Left cardiac atrium (tissue), 4 donors: ENCODE results near the gene PIMREG. TPM values are rescaled to one million over a fixed set of nuclear protein-coding genes. Genes with fewer than 3 reads are reported as not detected.

Source experiments
- ATAC-seq, 2 donors: fragments of 200-7000 bp; cut with Tn5 transposase; one replicate each; pipeline ENCODE4 v1.9.1; 2020; ENCODE audit warnings: mild to moderate bottlenecking in 2 of 2, moderate library complexity in 2 of 2
- DNase-seq: peaks from one replicate; pipeline ENCODE4 v3.0.0-alpha.2; 2020
- intact Hi-C, 2 donors: fragments of 100-400 bp; cut with DNase I; formaldehyde crosslinking; loops; one replicate each; pipeline versions ENCODE4 v1.14.1 to v1.15.1; 2022 to 2023
- long read RNA-seq: library from polyadenylated mRNA; unstranded; transcript quantifications from one replicate; pipeline ENCODE4 v2.0.0, GENCODE V29; 2021
- total RNA-seq, 2 donors: library from RNA; stranded (reverse); fragmentation: NEBNext Ultra II Directional; extraction: Animal tissue kit (Norgen Biotek cat#: 25700); gene quantifications; one replicate each; pipeline ENCODE4 v1.2.1, GENCODE V29; 2021
- donor health status: DM: no; HTN: yes; CAD: no.
- donor health status: DM: no; HTN: yes; CAD: no; lungs with severe emphysema.
- donor health status: DM: yes; HTN: yes; CAD: no.
- donor health status: Dilated cardiomyopathy.

PIMREG gene
- under 1 TPM in 1 of 2 donors, not detected in 1; 0.29 TPM for total RNA-seq
- long read RNA-seq, result 0 reads

- intact Hi-C loops, result no loop called here
- DNase-seq (peak; percentile 97), ATAC-seq (peak; percentile 99)
Measured at GRCh38 chr17:6443692-6444570, at the start of gene PIMREG. Gene PIMREG (plus strand): TSS chr17:6444455. CDS start chr17:6445111, 656 bp downstream.

DNA sequence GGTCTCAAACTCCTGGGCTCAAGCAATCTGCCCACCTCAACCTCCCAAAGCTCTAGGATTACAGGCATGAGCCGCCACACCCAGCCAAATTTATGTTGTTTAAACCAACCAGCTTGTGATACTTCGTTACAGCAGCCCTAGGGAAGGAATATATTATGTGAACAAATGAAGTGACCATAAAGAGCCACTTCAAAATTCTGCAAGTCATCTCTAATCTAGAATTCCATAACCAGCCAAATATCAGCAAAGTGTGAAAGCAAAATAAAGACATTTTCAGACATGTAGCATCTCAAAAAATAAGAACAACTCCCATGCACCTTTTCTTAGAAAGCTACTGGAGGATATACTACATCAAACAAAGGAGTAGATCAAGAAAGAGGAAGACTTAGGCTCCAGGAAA is 45.3 kb upstream of the PIMREG start:
- DNase-seq, result no peak
- no peak for ATAC-seq
- intact Hi-C loops, result no loop called here

DNA sequence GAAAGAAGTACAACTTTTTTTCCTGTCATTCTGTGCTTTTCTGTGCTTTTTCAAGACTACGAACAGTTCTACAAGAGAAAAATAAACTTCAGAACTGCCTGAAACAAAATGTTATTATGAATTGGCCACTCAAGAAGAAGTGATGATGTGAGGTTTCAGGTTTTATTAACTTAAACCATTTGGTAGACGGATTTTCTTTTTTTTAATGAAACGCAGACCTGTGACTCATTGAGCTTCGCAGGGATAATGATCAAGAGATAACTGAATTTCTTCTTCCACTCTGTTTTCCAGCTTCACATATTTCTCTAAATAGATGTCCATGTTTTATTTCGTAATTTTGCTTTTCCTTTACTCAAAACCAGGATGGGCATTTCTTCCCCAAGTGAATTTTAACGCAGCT is 42.0 kb upstream of the PIMREG start:
- intact Hi-C loops, result no loop called here
- ATAC-seq (no peak), DNase-seq (no peak)

DNA sequence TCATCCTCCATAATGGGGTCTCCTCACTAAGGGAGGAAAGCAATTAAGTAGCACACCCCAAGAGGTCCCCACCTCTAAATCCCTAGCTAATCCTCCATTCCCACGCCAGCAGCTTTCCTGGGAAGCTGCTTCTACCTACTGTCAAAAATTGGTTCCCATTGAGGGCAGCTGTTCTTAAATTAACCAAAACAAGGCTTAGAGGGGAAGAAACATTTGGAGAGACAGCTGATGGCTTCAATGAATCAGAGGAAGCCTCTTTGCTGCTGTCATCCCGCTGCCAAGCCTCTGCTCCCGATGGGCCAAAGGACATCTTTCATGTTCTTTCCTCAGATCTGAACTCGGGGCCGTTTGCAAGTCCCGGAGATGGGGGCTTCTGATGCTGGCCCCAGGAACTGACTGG is 36.0 kb upstream of the PIMREG start:
- no peak for ATAC-seq
- no peak for DNase-seq
- intact Hi-C loops, result no loop called here

DNA sequence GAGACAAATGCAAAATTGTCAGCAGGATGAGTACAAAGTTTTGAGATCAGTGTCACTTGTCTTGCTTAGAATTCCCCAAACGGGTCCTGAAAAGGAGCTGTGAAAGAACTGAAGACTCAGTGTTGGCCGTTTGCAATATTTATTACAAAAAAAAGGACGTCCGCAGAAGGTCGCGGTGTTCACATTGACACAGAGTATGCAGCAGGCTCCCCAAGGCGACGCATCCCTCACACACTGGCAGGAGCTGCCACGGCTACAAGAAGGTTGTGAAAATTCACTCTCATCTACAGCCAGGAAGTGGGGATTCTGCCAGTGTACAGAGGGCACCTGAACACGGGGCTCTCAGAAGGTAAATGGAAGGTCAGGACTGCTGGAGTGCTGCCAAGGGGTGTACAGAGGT is 35.5 kb upstream of the PIMREG start:
- intact Hi-C loops, result no loop called here
- DNase-seq (no peak), ATAC-seq (no peak)

DNA sequence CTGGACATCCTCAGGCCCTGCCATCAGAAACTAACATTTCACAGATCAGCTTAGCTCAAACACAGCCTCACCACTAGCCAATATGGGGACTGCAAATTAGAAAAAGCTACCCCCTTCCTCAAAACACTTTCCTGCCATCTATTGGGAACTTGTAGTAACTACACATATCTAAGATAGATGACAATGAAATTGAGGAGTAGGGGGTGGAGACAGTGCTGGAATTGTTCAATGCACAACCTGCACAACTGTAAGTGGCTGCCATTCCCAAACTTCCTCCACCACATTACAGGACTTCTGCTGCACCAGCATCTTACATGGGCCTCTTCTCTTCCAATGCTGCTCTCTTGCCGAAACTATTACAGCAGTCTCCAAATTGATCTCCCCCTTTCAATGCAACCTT is 31.2 kb upstream of the PIMREG start:
- DNase-seq (no peak), ATAC-seq (no peak)
- intact Hi-C loops, result loop anchor here in 1 of 2 donors (10.0 kb wide), 1 partner anchor 338 kb away; the partner anchor contains the start of gene WSCD1

DNA sequence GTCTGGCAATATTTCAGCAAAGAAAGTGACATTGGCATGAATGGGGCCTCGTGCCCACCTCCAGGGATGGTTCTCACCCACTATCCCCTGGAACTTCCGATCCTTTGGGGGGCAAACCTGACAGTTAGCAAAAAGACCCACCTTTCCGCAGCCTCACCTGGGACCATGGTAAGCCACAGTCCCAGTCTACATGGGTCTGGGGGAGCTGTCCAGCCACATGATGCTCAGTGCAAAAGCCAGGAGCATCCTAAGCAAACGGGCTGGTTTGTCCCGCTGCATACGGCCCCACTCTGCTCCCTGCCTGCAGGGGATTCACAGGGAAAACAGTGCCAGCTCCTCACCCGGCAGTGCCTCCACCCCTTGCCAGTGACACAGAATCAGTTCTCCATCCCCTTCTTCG is 28.6 kb upstream of the PIMREG start:
- DNase-seq (no peak), ATAC-seq (no peak)
- intact Hi-C loops, result loop anchor here in 1 of 2 donors (10.0 kb wide), 1 partner anchor 341 kb away; the partner anchor contains the start of gene WSCD1

DNA sequence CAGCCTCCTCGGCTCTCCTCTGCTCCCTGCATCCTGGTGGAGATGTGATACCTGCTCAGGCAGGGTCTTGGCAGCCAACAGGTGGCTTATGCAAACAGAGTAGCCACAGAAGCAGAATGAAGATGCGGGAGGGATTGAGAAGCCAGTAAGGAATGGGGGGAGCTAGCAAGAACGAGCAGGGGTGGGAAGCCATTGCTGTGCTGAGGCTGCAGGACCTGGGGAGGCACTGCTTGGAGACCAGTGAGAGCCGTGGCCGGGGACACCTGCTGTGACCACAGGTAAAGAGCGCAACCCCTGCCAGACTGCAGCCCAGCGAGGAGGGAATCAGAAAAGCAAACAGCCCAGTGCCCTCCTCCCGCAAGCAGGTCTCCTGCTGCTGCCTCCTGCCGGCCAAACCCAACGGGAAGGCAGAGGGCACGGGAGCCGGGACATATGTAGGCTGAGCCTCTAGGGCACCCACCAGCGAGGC is 24.0 kb upstream of the PIMREG start:
- intact Hi-C loops, result loop anchor here in 1 of 2 donors (2.0 kb wide), 1 partner anchor 833 kb away; no protein-coding TSS in a partner anchor
- DNase-seq (no peak), ATAC-seq (no peak)

DNA sequence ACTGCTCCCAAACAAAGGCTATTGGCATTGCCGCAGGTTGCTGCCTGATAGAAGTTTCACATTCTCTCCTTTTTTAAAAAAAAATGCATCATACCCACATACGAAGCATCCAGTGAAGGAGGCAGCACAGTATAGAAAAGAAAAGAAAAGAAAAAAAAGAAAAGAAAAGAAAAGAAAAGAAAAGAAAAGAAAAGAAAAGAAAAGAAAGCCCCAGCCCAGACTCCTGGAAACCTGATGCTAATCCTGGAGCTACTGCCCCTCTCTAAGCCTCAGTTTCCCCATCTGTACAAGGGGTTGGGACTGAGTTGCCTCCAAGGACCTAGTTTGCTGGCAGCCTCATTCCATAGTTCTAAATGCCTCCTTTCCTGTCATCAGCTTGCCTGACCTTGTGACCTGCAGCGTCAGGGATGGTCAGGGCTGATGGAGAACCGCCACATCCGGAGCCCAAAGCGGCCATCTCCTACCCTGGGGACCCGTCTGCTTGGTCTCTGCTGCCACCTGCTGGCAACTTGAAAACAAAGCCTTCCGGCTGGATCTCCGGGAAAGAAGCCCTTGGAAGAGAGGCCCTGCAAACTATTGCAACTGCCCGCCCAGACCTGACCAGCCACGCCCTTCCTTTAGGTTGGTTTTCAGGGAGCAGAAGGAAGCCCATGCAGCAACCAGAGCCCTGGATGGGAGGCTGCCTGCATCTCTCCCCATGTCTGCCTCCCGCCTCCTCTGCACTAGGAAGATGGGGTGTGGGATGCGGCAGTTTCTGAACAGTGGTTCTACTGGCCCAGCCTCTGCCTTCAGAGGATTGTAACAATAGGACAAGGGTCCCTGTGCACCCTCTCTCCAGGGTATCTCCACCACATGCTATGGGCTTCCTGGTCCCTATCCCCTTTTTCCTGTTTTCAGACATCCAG is 22.3 kb upstream of the PIMREG start:
- ATAC-seq (peak; percentile 84 to 85), DNase-seq (peak; percentile 81)
- intact Hi-C loops, result loop anchor here (1.0 to 2.0 kb wide), 2 partner anchors 834 to 835 kb away; no protein-coding TSS in a partner anchor

- ATAC-seq (no peak), DNase-seq (no peak)
- intact Hi-C loops, result loop anchor here in 1 of 2 donors (1.0 kb wide), 1 partner anchor 834 kb away; no protein-coding TSS in a partner anchor
Measured at GRCh38 chr17:6422654-6423241, 21.5 kb upstream of the PIMREG start.

DNA sequence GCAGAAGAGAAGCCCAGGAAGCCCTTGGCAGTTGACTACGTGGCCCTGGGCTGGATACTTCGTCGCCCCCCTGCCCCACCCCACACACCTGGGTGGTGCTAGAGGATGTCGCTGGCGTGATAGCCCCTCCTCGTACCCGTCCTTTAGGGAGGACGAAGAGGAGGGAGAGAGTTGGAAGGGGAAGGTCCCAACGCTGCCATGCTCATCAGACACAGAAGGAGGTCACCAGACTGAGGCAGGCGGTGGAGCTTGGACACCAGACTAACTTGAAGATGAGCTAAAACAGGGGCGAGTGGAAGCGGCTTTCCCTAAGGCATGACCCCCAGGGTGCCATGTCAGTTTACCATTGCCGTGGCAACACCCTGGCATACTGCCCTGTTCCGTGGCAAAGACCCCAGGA is 20.3 kb upstream of the PIMREG start:
- intact Hi-C loops, result no loop called here
- no peak for DNase-seq
- ATAC-seq, result no peak

DNA sequence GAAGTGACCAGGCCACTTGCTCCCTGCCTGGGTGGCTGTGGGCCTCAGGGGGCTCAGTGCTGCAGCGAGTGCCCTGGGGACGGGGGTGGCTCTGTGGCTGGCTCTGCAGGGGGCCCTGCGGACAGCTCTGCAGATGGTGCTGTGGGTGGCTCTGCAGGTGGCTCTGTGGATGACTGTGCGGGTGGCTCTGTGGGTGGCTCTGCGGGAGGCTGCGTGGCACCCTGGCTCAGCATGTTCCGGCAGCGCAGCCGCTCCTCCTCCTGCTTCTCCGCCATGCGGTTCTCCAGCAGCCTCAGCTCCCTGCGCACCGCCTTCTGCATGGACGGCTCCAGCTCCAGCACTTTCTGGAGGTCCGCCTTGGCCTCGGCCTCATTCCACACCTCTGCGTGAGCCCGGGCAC is 18.8 kb upstream of the PIMREG start:
- no peak for ATAC-seq
- intact Hi-C loops, result no loop called here

GRCh38 chr17:6426356-6427101 is 17.7 kb upstream of the PIMREG start:
- intact Hi-C loops, result no loop called here
- ATAC-seq (no peak), DNase-seq (no peak)

More for the DNA sequence above, 18.8 kb upstream of the PIMREG start:
- no peak for DNase-seq

DNA sequence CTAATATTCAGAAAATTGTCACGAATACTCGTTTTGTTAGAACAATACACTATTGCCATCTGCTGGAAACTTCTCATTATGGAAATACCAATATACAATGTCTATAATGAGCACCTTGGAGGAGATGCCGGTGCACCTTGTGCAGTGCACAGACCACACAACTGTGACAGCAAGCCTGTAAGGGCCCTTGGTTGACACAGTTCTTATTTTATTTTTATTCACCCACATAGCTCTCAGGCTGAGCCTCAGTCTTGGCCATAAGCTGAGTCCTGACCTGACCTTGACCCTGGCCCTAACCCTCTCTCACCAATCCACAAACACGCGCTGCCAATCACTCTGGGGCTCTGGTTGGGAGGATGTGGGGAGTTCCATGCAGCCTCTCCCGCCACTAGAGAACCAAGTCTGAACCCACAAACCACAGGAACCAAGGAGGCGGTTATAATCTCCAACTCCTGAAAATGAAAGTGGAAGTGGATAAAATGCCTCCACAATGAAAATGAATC is 16.9 kb upstream of the PIMREG start:
- intact Hi-C loops, result no loop called here
- DNase-seq, result no peak

GRCh38 chr17:6428207-6428965 is 15.9 kb upstream of the PIMREG start:
- no peak for ATAC-seq

More for the DNA sequence above, 16.9 kb upstream of the PIMREG start:
- no peak for ATAC-seq

DNA sequence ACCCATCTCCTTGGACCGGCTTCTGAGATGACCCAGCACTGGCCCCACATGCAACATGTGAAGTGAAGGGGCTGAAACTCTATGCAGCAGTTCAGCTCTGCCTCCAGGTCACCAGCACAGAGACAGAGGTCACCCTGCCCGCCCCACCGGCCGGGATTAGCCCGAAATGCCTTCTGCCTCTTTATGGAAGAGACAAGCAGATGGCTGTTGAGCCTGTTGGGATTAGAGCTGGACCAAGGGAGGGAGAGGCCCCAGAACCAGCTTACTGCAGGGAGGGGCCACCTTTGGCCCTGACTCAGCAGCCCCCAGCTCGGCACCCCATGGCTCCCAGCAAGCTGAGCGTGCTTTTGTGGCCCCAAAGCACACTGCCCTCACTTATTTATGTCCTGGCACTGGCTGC is 15.0 kb upstream of the PIMREG start:
- DNase-seq (no peak), ATAC-seq (no peak)
- intact Hi-C loops, result no loop called here

More at GRCh38 chr17:6428207-6428965, 15.9 kb upstream of the PIMREG start:
- intact Hi-C loops, result no loop called here
- DNase-seq, result no peak

- intact Hi-C loops, result no loop called here
- DNase-seq, result no peak
- no peak for ATAC-seq
Measured at GRCh38 chr17:6430769-6431168, 13.5 kb upstream of the PIMREG start.
